HG03439 (cell line): Measurements from ENCODE around the gene FBXO2.
"Not testable (repeated sequence)": the region's sequence is repeated elsewhere in the genome, so short reads cannot be mapped to it uniquely, and the experiment has no call there.

Experiments used
- ATAC-seq: cut with Tn5 transposase; IDR thresholded peaks from one replicate; pipeline ENCODE4 v1.9.1; 2021; ENCODE audit warnings: mild to moderate bottlenecking, moderate library complexity; ENCODE audit not compliant: unreplicated experiment

The FBXO2 gene

DNA sequence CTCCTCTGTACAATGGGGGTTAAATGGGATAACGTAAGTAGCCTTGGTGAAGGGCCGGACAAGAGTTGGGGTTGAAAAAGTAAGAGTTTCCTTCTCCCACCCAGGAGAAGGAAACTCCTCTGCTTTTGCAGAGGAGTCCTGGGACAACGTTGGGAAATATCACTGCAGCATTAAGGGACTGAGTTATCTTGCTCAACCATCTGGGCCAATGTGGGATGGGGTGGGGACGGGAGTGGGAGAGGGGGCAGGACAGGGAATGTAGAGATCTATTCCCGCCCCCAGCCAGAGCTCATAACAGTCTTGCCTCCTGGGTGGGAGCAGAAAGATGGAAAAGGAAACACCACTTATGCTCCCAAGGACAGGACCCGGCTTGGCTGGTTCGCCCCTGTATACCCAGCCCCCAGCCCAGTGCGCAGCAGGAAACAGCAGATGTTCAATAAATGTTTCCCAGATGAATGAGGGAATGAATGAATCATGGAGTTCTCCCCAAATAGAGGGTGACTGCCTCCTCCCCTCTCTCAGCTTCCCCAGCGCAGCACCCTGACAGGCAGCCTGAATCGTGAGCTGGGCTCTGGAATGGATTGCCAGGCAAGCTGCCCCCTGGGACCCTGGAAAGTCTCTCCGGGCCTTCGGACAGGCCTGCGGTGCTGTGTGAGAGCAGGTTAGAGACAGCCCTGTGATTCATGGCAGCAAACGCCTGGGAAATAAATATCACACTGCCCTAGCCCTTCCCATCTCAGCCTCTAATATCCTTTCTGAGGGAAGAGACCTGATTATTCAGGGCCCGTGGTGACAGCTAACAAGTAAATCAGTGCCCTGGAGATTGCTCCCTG lies 24.8 kb downstream of the FBXO2 start:
- ATAC-seq: no peak

DNA sequence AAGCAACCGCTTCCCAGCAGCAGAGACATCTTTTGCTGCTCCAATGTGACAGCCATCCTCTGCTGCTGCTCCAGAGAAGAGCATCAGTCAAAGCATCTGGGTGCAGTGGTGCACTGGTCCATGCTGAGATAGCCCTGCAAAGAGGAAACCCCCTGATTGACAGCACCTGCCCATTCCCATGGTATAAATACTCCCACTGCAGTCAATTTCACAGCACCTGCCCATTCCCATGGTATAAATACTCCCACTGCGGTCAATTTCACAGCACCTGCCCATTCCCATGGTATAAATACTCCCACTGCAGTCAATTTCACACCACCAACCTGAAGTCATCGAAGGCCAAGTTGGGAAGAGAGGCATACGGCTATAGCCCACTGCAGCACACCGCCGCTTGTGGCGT lies 25.5 kb downstream of the FBXO2 start:
- ATAC-seq: no peak

DNA sequence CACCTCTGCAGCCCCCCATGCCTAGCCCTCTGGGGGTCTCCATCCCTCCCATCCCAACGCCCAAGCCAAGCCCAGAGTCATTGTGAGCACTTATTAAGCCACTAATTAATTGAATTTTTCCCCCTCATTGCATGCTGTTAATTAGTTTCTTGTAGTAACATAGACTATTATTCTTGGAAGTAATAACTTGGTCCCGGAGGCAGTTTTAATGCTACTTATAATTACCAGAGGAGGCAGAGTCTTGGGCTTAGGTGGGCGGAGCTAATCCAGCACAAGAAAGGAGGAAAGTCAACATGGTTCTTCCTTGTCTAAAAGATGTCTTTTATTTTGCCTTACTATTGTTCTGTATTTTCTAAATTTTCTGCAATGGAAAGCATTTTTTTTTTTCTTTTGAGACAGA lies 27.7 kb downstream of the FBXO2 start:
- no peak for ATAC-seq

DNA sequence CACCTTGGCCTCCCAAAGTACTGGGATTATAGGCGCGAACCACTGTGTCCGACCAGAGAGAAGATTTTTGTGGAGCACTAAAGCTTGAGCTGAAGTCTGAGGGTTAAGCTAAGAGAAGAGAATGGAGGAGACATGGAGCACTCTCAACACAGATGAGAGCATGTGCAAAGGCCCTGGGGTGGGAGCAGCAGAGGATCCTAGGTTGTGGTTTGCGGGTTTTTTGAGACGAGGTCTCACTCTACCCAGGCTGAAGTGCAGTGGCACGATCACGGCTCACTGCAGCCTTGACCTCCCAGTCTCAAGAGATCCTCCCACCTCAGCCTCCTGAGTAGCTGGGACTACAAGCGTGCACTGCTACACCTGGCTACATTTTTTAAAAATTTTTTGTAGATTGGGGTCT lies 30.5 kb downstream of the FBXO2 start:
- ATAC-seq: no peak

DNA sequence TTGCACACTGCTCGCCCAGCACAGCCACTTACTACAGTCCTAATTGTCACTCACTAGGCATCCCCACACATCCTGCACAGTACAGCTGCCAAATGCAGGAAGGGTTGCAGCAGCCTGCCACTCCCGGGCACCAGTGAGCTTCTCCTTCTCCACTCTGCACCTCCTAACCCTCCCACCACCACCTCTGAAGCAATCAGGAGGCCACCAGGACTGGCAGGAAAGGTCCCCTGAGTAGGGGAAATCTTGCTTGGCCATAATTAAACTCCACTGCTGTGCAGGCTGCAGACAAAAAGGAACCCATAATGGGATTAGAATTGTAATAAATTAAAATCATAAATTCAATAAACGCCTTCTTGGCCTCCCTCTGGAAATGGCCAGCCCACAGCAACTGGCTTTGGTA lies 31.8 kb downstream of the FBXO2 start:
- no peak for ATAC-seq

DNA sequence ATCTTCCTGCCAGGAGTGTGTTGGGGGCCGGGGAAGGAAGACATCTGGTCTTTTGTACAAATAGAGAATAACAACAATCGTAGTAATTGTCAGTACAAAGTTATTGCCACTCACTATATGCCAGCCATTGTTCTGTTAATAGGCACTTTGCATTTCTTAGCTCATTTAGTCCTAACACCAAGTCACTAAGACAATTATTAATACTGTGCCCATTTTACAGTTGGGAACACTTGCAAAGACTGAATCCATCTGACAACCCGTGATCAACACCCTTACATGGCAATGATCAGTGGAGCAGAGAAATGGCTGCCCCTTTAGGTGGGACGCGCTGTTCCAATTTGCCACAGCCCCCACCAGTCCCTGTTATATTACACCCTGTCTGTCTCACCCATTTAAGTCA lies 33.3 kb downstream of the FBXO2 start:
- no peak for ATAC-seq

DNA sequence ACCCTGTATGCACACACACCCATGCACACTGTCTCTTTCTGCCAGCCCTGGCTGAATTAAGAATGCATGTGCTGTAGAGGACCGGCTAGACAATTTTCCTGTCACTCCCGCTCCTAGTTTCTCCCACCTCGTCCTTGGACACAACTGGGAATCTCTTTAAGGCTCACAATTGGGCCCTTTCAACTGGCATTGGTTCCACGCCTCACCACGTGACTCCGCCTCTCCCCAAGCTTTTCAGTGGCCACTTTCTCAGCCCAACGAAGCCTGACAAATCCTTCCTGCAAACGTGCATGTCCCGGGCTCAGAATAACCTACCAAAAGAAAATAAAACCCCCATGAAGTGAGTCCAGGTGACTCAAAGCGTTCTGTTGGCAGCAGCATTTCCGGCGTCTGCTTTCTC lies 33.8 kb downstream of the FBXO2 start:
- no peak for ATAC-seq

DNA sequence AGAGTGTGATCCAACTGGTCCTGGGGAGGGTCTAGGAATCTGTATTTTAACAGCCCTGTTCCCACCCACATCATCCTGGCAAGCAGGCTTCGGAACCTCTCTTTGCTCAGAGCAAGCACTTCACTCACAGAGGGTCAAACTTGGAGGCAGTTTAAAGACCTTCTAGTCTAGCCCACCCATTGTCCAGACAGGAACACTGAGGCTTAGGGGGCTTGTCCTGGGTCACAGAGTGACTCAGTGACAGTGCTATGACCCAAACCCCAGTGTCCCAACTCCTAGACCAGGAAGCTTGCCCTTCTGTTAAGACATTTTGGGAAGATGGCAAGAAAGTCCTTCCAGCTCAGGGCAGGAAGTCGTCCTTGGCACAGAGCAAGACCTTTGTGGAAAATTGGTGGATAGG lies 36.5 kb downstream of the FBXO2 start:
- no peak for ATAC-seq

DNA sequence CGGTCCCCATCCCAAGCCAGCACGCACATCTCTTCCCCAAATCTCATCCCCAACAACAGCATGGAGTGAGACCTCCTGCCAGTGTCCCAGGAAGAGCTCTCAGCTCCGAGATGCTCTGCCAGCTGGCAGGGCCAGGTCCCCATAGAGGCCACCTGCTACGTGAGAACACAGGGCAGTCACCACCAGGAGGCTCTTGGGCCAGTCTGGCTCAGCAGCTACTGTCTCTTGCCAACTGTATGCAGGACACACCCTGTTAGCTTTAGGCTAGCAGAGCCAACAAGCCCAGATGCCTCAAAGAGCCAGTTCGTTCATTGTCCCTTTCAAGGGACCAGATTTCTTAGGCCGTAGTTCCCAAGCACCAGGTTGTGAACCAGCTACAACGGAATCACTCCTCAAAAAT lies 36.9 kb downstream of the FBXO2 start:
- no peak for ATAC-seq

DNA sequence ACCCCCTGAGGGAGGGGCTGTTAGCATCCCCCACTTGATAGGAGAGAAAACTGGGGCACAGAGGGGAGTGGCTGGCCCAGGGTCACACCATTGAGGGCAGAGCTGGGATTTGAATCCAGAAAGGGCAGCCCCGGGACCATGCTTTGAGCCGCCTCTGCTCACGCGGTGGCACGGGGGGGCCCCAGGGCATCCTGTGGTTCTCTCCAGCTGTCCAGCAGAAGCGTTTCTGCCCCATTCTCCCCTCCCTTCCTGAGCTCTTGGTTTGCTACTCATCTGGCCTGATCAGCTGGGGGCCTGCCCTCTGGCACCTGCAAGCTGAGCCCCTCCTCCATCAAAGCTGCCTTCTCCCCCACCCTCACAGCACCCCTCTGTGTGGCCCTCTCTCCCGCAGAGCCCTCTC lies 37.5 kb downstream of the FBXO2 start:
- no peak for ATAC-seq

DNA sequence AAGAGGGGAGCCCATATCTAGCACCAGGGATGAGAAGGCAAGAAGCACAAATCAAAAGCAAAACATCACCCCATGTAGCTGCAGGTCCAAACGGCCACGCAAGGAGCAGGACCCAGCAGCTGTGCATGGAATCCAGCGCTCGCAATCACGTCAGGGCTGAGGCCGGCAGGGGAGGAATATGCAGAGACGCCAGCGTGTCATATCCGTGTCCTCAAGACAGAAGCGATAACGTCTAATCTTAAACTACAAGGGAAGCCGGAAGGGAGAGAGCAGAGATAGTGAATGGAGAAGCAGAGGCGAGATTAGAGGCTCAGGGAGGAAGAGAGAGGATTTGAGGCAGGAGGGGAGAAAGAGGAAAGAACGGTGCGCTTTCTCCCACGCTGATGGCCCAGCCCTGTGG lies 39.1 kb downstream of the FBXO2 start:
- no peak for ATAC-seq

DNA sequence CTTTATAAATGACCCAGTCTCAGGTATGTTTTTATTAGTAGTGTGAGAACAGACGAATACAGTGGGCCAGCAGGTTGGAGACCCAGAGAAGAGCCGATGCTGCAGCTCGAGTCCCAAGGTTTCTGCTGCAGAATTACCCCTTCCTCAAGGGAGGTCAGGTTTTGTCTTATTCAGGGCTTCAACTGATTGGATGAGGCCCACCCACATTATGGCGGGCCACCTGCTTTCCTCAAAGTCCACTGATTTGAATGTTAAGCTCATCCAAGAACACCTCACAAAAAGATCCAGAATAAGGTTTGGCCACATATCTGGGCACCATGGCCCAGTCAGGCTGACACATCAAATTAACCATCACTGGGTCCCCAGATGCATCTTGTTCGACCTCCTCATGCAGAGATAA lies 40.9 kb downstream of the FBXO2 start:
- no peak for ATAC-seq

DNA sequence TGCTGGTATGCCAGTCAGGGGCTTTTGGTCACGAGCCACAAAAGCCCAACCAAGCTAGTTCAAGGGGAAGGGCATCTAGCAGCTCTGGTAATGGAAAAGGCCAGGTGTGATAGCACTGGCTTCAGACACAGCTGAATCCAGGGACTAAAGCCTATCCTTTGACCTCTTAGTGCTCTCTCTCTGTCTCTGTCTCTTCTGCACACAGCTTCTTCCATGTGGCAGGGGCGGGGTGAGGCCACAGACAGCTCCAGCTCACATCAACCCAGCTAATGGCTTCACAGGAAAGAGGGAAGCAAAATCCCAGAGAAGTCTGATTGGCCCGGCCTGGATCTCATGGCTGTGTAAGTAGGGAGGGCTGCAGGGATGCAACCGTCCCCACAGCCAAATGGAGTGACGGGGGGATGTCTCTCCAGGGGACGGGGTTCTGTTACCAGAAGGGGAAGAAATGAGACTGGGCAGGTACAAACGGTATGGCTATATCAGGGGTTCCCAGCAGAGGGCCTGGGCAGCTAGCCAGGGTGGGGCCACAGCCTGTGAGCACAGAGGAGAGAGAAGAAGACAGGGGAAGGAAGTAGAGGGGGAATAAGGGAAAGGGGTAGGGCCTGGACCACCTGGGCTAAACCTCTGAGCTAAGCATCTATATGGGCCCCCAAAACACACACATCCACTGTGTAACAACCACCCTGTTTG lies 42.4 kb downstream of the FBXO2 start:
- ATAC-seq: no peak

DNA sequence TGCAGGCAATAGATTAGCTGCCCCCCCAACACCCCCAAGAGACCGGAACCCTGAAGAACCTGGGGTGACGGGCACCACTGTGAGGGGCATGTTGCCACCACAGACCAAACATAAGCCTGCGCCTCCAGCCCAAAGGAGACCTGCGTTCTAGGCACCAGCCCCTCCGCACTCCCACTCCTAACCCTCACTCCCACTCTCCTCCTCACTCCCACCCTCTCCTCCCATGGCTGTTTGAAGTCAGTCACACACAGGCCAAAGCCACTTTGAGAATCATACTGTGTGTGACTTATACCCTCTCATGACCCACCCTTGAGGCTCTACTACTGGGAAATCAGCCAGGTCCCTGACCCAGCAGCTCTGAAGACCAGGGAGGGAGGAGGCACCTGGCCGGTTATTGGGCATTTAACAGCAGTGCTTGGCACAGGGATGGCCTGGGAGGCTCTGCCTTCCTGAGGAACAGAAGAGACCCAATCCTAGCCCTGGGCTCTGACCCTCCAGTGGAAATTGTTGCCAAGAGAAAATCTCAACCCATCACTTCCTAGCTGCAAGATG lies 43.5 kb downstream of the FBXO2 start:
- ATAC-seq: no peak

DNA sequence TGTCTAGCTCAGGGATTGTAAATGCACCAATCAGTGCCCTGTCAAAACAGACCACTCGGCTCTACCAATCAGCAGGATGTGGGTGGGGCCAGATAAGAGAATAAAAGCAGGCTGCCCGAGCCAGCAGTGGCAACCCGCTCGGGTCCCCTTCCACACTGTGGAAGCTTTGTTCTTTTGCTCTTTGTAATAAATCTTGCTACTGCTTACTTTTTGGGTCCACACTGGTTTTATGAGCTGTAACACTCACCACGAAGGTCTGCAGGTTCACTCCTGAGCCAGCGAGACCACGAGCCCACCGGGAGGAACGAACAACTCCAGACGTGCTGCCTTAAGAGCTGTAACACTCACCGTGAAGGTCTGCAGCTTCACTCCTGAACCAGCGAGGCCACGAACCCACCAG lies 44.9 kb downstream of the FBXO2 start:
- not testable (repeated sequence) for ATAC-seq

DNA sequence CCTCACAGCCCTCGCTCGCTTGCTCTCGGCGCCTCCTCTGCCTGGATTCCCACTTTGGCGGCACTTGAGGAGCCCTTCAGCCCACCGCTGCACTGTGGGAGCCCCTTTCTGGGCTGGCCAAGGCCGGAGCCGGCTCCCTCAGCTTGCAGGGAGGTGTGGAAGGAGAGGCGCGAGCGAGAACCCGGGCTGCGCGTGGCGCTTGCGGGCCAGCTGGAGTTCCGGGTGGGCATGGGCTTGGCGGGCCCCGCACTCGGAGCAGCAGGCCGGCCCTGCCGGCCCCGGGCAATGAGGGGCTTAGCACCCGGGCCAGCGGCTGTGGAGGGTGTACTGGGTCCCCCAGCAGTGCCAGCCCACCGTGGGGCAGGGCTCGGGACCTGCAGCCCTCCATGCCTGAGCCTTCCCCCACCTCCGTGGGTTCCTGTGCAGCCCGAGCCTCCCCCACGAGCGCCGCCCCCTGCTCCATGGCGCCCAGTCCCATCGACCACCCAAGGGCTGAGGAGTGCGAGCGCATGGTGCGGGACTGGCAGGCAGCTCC lies 45.6 kb downstream of the FBXO2 start:
- ATAC-seq: not testable (repeated sequence)

DNA sequence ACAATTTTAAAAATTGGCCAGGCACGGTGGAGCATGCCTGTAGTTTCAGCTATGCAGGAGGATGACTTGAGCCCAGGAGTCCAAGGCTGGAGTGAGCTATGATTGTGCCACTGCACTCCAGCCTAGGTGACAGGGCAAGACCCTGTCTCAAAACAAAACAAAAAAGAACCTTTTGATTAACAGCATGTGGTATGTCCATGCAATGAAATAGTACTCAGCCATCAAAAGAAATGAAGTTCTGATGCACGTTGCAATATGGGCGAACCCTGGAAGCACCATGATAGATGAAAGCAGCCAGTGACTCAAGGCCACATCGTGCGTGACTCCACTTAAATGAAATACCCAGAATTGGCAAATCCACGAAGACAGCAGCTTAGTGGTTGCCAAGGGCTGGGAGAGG lies 47.5 kb downstream of the FBXO2 start:
- ATAC-seq: no peak

DNA sequence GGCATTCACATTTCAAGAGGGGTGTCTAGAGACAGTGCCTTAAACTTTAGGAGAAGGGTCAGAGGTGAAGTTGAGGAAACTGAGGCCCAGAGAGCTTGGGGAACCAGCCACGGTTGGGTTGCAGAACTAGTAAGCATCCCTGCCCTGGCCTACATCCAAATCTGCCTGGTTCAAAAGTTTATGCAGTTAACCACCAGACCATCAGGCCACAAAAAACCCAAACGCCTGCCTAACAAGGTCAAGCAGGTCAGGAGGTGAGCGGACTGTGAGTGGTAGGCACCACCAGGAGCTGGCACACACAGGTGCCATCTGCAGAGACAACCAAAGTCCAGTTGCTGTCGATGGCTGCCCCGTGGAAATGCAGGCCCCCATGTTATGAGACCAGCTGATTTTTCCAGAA lies 51.2 kb downstream of the FBXO2 start:
- ATAC-seq: no peak

DNA sequence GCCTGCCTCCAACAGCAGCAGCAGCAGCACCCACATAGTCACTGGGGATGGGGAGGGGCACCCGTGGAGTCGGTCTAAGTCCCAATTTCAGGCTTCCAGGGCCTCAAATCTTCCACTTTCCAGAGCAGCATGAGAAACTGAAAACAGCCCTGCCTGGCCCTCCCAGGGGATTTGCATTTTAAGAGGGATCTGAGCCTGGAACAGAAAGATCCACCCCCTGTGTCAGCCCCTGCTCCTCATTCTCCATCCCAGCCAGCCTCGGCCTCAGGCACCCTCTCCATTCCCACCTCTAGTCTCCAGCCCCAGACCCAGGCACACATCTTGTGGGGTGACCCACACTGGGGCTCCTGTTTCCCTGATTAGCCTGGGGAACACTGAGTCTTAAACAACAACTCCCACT lies 51.8 kb downstream of the FBXO2 start:
- no peak for ATAC-seq

DNA sequence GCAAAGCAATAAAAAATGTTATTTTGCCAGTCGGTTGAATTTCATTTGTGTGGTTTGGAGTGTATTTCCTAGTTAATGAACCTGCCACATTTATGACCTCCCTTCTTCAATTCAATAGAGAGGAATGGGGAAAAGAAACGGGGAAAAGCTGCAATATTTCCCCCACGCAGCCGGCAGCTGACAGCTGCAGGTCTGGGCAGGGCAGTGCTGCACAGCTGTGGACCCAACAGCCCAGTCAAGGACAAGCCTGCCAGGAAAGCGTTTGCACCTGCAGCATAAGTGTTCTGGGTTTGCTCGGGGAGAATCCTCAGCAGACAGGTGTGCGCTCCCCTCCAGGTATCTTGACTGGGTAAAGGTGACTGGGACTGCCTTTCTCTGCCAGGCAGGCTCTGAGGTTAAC lies 53.4 kb downstream of the FBXO2 start:
- ATAC-seq: no peak

DNA sequence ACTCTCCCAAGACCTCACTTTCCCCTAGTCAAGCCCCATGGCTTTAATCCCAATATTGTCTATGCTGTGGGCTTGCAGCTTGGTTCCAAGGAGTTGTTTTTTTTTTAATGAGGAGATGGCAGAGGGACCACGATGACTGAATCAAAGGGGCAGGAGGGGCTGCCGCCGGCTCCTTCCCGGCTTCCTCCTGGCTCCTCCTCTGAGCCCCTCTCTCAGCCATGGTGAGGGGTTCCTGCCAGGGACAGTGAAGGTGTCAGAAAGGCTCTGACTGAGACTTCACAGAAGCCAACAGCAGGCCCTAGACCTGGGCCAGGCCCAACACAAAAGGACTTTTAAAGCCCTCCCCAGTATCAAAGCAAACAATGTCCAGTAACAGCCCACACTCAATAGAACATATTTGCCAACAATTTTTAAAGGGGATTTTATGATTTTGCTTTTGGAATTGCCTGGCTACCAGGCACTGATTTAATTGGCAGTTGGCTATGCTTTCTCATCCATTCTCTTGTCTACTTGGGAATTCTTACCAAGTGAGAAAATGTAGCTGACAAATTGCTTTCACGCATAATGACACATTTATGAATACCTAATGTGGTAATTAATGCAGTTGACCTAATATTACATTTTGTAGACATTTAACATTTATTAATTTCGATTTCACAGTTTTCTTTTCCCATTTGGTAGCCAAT lies 54.2 kb downstream of the FBXO2 start:
- ATAC-seq: no peak
